Activated CD8-positive, alpha-beta memory T cell treated with anti-CD3 and anti-CD28 coated beads for 1 hour (primary cell): ENCODE measurements around the gene TMED9.
A peak's percentile ranks its signal among the peaks of the same experiment; 100 is the strongest.
"Not testable (repeated sequence)": the region's sequence is repeated elsewhere in the genome, so short reads cannot be mapped to it uniquely, and the experiment has no call there.

ENCODE experiments used
- DNase-seq, 2 donors: peaks; one replicate each; pipeline ENCODE4 v3.0.0-alpha.2; 2020; ENCODE audit warnings: low read depth in 1 of 2; ENCODE audit errors: extremely low read depth in 1 of 2

The TMED9 gene

DNA sequence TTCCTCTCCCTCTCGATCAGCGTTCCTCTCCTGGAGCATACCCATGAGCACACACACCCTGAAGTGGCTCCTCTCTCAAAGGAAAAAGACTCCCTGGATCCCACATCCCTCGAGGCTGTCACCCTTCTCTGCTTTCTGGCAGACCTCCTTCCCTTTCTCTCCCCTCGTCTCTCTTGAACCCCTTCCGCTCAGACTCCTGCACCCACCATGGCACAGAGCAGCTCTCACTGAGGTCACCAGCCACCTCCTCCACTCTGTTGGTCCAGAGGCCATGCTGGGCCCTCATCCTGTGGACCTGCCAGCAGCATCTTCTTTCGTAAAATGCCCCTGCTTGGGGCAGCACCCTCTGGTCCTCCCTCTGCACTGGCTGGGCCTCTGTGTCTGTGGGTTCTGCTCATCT is 13.7 kb downstream of the TMED9 start:
- no peak for DNase-seq

- DNase-seq = no peak
Measured at GRCh38 chr5:177606071-177607051, 14.4 kb downstream of the TMED9 start.

- DNase-seq = no peak
Measured at GRCh38 chr5:177607115-177607451, 15.1 kb downstream of the TMED9 start.

GRCh38 chr5:177607452-177608192 is 15.6 kb downstream of the TMED9 start:
- DNase-seq = peak in 1 of 2 donors; percentile 32

DNA sequence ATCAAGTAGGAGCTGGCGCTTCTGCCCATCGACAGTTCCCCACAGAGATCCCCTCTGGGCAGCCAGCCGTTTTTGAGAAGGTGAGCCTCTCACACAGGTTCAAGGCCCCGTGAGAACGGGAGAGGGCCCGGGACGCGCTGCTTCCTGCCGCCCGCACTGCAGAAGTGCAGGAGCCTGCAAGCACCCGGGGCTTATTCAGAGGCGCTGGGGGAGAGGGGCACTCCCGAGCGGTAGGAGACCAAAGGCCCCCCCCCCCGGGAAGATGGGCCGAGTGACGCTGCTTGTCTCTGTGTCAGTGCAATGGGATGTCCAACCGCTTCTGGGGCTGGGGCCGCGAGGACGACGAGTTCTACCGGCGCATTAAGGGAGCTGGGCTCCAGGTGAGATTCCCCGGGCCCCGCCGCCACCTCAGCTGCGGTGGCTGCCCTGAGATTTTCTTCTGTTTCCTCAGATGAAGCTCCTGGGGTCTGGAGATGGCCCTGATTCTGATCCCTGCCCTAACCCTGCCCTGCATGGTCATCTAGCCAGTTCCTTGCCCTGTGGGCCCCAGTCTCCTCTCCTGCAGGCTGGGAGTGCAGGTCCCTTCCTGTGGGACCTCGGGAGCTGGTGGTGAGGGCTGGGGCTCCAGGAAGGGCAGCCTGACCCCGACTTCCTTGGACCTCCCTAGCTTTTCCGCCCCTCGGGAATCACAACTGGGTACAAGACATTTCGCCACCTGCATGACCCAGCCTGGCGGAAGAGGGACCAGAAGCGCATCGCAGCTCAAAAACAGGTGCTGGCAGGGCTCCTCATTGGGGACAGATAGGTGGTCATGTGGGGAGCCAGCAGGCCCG is 16.5 kb downstream of the TMED9 start:
- DNase-seq = no peak

GRCh38 chr5:177609076-177610059 is 17.4 kb downstream of the TMED9 start:
- DNase-seq = no peak

GRCh38 chr5:177610131-177610769 is 18.2 kb downstream of the TMED9 start:
- DNase-seq = no peak

DNA sequence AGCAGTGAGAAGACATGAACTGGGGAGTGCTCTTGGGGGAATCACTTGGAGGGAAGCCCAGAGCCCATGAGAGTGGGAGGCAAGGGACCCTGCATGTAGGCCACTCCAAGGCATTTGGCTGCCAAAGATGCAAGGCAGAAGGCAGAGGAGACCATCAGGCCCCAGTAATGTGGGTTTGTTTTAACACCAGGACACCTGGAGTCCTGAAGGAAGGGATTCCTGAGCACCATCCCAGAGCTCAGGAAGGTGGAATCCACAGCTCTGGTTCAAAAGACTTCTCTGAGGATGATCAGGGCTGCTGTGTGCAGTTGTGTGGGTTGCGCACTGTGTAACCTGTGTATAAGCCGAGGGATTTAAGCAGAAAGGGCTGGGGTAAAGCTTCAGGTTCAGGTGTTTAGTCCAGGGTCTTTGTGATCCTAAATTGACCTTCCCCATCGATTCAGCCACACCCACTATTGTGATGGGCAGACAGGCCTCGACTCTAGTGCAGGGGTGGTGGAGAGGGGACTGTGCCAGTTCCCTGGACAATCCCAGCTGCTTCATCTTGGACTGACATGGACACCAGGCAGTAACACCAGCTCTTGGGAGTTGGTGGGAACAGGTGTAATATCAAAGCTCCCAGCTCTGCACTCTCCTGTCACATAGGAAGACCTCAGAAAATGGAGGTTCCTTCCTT is 18.9 kb downstream of the TMED9 start:
- no peak for DNase-seq

- DNase-seq = no peak
Measured at GRCh38 chr5:177611446-177612214, 19.6 kb downstream of the TMED9 start.

DNA sequence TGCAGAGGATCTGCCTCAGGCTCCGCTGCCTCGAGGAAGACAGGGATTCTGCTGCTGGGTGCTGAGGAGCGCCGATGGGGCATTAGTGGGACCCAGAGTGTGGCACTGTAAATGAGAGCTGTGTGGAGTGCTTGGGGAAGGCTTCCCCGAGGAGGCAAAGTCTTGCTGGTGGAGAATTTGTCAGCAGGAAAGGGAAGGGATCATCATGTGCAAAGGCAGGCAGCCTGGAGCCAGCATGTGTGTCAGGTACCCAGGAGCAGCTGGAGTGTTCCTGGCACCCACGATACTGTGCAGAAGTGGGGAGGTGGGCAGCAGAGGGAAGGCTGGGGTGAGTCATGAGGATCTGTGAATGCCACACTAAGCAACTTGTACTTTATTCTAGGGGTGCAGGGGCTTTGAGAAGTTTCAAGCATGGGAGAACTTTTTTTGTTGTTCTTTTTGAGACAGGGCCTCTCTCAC is 20.2 kb downstream of the TMED9 start:
- no peak for DNase-seq

- no peak for DNase-seq
Measured at GRCh38 chr5:177620560-177620959, 28.6 kb downstream of the TMED9 start.

DNA sequence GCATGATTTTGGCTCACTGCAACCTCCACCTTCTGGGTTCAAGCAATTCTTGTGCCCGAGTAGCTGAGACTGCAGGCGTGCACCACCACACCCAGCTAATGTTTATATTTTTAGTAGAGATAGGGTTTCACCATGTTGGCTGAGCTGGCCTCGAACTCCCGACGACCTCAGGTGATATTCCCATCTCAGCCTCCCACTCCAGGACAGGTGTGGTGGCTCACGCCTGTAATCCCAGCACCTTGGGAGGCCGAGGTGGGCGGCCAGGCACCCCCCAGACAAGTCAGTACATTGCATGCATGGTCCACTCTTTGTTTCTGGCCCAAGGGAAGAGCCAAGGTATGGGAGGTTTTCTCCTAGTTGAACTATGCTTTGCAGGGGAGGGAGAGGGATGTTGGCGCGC is 32.2 kb downstream of the TMED9 start:
- not testable (repeated sequence) for DNase-seq

DNA sequence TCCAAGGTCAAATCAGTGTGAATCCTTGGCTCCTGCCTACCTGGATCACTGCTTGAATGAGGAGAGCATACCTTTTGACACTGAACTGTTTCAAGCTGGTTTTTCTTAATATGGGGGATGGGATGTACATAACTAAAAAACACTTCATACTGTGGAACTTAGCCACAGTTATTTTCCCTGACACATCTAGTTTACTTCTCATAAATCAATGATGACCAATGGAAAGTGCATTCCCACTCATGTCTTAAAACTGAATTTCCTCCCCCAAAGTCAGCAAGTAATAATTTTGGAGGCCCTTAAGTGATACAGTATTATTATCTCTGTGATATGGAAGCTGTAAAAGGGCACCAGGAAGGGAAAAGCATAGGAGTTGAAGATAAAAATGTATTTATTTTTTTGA is 38.2 kb downstream of the TMED9 start:
- not testable (repeated sequence) for DNase-seq

GRCh38 chr5:177634912-177635311 is 42.9 kb downstream of the TMED9 start:
- DNase-seq = not testable (repeated sequence)

GRCh38 chr5:177645462-177645861 is 53.5 kb downstream of the TMED9 start:
- DNase-seq = not testable (repeated sequence)
